SIG-M5 treated with dmso at 0.1 percent for 504 hours (cell line): ENCODE data around the gene STK24.

Experiments
- DNase-seq: peaks from one replicate; lab custom pipeline; 2025; ENCODE audit not compliant: unreplicated experiment; lab: John Stamatoyannopoulos, UW

The STK24 gene

GRCh38 chr13:98557937-98558792 lies 18.7 kb downstream of the STK24 start:
- no peak for DNase-seq

GRCh38 chr13:98556968-98557631 lies 19.8 kb downstream of the STK24 start:
- DNase-seq: no peak

- no peak for DNase-seq
These were observed 20.6 kb downstream of the STK24 start for GRCh38 chr13:98556142-98556816.

GRCh38 chr13:98549728-98550317 lies 27.1 kb downstream of the STK24 start:
- DNase-seq: no peak

DNA sequence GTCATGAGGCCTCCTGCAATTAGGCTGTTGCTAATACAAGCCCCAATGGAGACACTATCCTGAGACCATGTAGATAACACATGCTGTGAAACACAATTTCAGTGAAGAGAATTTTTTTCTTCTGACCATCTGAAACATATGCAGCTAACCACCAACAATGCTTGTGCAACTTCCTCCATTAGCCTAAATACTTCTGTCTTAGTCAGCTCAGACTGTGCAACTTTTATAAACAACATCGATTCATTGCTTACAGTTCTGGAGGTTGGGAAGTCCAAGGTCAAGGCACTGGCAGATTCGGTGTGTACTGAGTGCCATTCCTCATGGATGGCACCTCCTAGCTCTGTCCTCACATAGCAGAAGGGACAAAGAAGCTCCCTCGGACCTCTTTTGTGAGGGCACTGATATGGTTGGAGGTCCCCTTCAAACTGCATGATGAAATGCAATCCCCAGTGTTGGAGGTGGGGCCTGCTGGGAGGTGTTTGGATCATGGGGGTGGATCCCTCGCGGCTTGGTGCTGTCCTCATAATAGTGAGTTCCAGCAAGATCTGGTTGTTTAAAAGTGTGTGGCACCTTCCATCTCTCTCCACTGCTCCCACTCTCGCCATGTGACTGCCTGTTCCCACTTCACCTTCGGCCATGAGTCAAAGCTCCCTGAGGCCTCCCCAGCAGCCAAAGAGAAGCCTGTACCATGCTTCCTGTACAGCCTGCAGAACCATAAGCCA lies 27.7 kb downstream of the STK24 start:
- DNase-seq: peak; percentile 82

GRCh38 chr13:98548230-98548629 lies 28.7 kb downstream of the STK24 start:
- DNase-seq: no peak

GRCh38 chr13:98547455-98547854 lies 29.5 kb downstream of the STK24 start:
- no peak for DNase-seq

GRCh38 chr13:98546402-98546801 lies 30.5 kb downstream of the STK24 start:
- DNase-seq: no peak

- no peak for DNase-seq
These were observed 32.7 kb downstream of the STK24 start for GRCh38 chr13:98544104-98544710.

- DNase-seq: no peak
These were observed 33.4 kb downstream of the STK24 start for GRCh38 chr13:98543378-98544103.

DNA sequence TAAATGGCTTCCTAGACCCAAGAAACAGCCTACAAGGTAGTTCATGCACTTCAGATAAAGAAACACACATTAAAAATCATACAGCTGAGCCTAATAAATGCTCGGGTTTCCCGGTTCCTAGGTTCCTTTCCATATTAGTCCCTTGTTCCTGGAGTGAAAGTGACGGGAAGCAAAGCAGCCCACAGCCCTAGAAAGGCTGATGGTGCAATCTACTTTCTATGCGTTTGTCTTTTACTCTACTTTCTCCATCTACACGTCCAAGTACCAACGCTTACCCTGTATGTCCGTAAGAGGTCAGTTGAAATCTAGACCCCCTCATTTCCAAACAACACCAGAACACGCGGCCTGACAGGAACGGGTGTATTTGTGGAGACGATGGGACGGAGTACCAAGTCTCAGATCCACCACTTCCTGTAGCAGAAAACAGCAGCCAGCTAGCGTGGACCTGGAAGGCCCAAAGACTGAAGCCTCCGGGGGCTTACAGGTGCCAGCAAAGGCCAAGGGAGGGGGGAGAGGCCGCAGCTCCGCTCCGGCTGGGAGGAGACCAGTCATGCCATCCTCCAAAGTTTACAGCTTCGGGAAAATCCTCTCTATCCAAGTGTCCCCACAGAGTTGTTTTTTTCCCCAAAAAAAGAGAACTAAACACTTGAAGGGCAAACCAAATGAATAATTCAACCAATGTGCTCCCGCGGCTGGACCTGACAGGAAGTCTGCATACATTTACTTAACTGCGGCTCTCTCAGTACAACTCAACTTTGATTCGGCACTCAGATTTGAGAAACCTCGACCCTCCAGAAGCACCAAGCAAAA lies 34.1 kb downstream of the STK24 start:
- no peak for DNase-seq

GRCh38 chr13:98541701-98542203 lies 35.2 kb downstream of the STK24 start:
- no peak for DNase-seq

DNA sequence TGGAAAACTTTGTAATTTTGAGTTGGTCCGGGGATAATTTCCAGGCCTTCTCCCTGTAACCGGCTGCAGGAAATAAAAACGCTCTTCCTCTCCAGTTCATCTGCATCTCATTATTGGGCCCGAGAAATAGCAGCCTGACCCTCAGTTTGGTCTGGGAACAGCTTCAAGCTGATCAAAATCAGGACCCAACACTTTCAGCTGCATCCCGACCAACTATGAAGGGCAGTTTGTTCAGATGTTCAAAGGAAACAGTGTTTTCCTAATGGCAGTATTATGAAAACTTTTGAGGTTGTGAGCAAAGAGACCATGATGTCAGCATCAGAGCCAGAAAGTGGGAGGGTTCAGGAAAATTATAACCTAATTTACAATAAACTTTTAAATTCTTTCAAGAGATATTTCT lies 35.7 kb downstream of the STK24 start:
- DNase-seq: no peak

DNA sequence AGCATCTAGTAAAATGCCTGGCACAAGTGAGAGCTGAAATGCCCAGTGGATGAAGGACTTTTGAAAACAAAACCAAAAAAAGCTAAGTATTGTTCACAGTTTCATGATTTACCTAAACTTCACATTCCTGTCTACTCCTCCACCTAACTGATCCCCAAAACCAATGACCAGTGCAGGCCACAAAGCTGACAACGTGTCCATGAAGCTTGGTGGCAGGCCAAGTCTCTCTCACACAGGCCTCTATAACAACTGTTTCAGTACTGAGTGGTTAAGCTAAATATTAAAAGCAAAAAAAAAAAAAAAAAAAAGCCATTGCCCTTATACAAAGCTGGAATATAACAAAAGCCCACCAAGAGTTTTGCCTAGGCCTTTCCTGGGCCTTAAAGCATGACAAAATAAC lies 36.4 kb downstream of the STK24 start:
- no peak for DNase-seq

DNA sequence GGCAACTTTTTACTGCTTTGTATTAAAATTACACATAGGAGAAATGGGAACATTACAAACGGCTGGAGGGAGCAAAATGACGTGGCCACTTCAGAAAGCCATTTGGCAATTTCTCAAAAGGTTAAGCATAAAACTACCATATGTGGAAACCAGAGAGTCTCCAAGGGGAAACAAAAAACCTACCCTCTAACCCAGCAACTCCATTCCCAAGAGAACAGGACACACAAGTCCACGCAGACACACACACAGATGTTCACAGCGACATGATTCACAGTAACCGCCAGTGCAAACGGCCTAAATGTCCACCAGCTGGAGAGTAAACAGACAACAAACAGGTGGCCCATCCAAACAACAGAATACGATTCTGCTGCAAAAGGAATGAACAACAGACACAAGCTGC lies 37.2 kb downstream of the STK24 start:
- DNase-seq: no peak

- no peak for DNase-seq
These were observed 38.0 kb downstream of the STK24 start for GRCh38 chr13:98538876-98539275.

DNA sequence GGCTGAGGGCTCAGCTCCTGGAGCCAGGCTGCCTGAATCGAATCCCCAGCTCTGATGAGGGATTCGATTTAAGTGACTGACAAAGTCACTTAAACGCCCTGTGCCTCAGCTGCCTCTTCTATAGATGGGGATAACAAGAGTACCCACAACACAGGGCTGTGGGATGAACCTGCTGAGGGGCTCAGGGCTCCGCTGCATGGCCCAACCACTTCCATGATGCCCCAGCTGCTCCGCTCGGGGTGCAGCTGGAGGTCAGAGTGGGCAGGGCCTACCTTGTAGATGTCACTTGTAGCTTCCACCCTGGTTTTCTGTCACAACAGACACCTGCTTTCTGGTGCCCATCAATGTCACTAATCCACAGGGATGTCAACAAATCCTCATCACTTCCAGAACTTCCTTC lies 39.2 kb downstream of the STK24 start:
- DNase-seq: no peak

- DNase-seq: no peak
These were observed 39.6 kb downstream of the STK24 start for GRCh38 chr13:98537306-98537705.

GRCh38 chr13:98536729-98537128 lies 40.2 kb downstream of the STK24 start:
- DNase-seq: no peak
